ENCODE results near the gene TAS2R41. TPM values are rescaled to one million over a fixed set of nuclear protein-coding genes. Genes with fewer than 3 reads are reported as not detected.
A peak's percentile ranks its signal among the peaks of the same experiment; 100 is the strongest.
"Not testable (repeated sequence)": the region's sequence is repeated elsewhere in the genome, so short reads cannot be mapped to it uniquely, and the experiment has no call there.

The TAS2R41 gene
- total RNA-seq, 2 donors from 2014 or later: not detected

GRCh38 chr7:143460271-143460979 lies 17.2 kb upstream of the TAS2R41 start:
- H3K4me3 ChIP-seq: no peak overlapping the region
- DNase-seq: no peak
- intact Hi-C loops (cut with DNase I): no loop called here
- H3K27ac ChIP-seq: no peak overlapping the region
- no peaks in the 10 kb centered on the region for H3K27me3 ChIP-seq
- no peak for TF ChIP-seq CTCF (IDR thresholded peaks at IDR 0.05)
- H3K4me1 ChIP-seq: no peaks in the 10 kb centered on the region
- no peaks in the 10 kb centered on the region for H3K9me3 ChIP-seq
- no peak overlapping the region for H3K9ac ChIP-seq (ENCODE audit: low read depth in 2 of 2, low read length in 2 of 2)
- H3K36me3 ChIP-seq: no peaks in the 10 kb centered on the region

GRCh38 chr7:143462045-143462444 lies 15.6 kb upstream of the TAS2R41 start:
- no peak overlapping the region for H3K27ac ChIP-seq
- no peaks in the 10 kb centered on the region for H3K36me3 ChIP-seq
- TF ChIP-seq CTCF (IDR thresholded peaks at IDR 0.05): no peak
- H3K4me1 ChIP-seq: no peaks in the 10 kb centered on the region
- no peaks in the 10 kb centered on the region for H3K9me3 ChIP-seq
- DNase-seq: no peak
- H3K4me3 ChIP-seq: no peak overlapping the region
- H3K27me3 ChIP-seq: no peaks in the 10 kb centered on the region
- H3K9ac ChIP-seq (ENCODE audit: low read depth in 2 of 2, low read length in 2 of 2): no peak overlapping the region
- intact Hi-C loops (cut with DNase I): no loop called here

- H3K4me3 ChIP-seq: no peak overlapping the region
- no peaks in the 10 kb centered on the region for H3K9me3 ChIP-seq
- no peak for DNase-seq
- no peak overlapping the region for H3K9ac ChIP-seq (ENCODE audit: low read depth in 2 of 2, low read length in 2 of 2)
- no peak overlapping the region for H3K27ac ChIP-seq
- TF ChIP-seq CTCF (IDR thresholded peaks at IDR 0.05): no peak
- H3K4me1 ChIP-seq: no peaks in the 10 kb centered on the region
- intact Hi-C loops (cut with DNase I): no loop called here
- H3K27me3 ChIP-seq: no peaks in the 10 kb centered on the region
- H3K36me3 ChIP-seq: no peaks in the 10 kb centered on the region
Measured at GRCh38 chr7:143463556-143463955, 14.1 kb upstream of the TAS2R41 start.

GRCh38 chr7:143463957-143464356 lies 13.7 kb upstream of the TAS2R41 start:
- TF ChIP-seq CTCF (IDR thresholded peaks at IDR 0.05): no peak
- intact Hi-C loops (cut with DNase I): no loop called here

GRCh38 chr7:143467724-143468123 lies 9.9 kb upstream of the TAS2R41 start:
- H3K4me3 ChIP-seq: no peak overlapping the region
- H3K4me1 ChIP-seq: no peaks in the 10 kb centered on the region
- no peak for DNase-seq
- no peak overlapping the region for H3K27ac ChIP-seq
- TF ChIP-seq CTCF (IDR thresholded peaks at IDR 0.05): no peak
- H3K9ac ChIP-seq (ENCODE audit: low read depth in 2 of 2, low read length in 2 of 2): no peak overlapping the region
- H3K36me3 ChIP-seq: no peaks in the 10 kb centered on the region
- H3K27me3 ChIP-seq: no peaks in the 10 kb centered on the region
- H3K9me3 ChIP-seq: no peaks in the 10 kb centered on the region
- intact Hi-C loops (cut with DNase I): no loop called here

More at GRCh38 chr7:143463957-143464356, 13.7 kb upstream of the TAS2R41 start:
- H3K27ac ChIP-seq: no peak overlapping the region
- no peak overlapping the region for H3K9ac ChIP-seq (ENCODE audit: low read depth in 2 of 2, low read length in 2 of 2)
- no peak overlapping the region for H3K4me3 ChIP-seq
- H3K27me3 ChIP-seq: no peaks in the 10 kb centered on the region
- H3K9me3 ChIP-seq: no peaks in the 10 kb centered on the region
- DNase-seq: no peak
- no peaks in the 10 kb centered on the region for H3K4me1 ChIP-seq
- no peaks in the 10 kb centered on the region for H3K36me3 ChIP-seq

GRCh38 chr7:143472071-143472689 lies 5.5 kb upstream of the TAS2R41 start:
- H3K4me1 ChIP-seq; H3K4me3 ChIP-seq; intact Hi-C loops (cut with DNase I); H3K9me3 ChIP-seq; H3K36me3 ChIP-seq; H3K27me3 ChIP-seq; H3K9ac ChIP-seq (ENCODE audit: low read depth in 2 of 2, low read length in 2 of 2): not testable (repeated sequence)
- peak; percentile 82 for DNase-seq
- peak overlapping the region; percentile 58 for H3K27ac ChIP-seq

All from colonic mucosa (tissue), 4 donors.